GM21360 (cell line): ENCODE measurements around the gene SGPL1.

ENCODE experiments used
- ATAC-seq: cut with Tn5 transposase; IDR thresholded peaks from one replicate; pipeline ENCODE4 v1.9.1; 2021; ENCODE audit warnings: mild to moderate bottlenecking, moderate library complexity; ENCODE audit not compliant: unreplicated experiment

Gene SGPL1

DNA sequence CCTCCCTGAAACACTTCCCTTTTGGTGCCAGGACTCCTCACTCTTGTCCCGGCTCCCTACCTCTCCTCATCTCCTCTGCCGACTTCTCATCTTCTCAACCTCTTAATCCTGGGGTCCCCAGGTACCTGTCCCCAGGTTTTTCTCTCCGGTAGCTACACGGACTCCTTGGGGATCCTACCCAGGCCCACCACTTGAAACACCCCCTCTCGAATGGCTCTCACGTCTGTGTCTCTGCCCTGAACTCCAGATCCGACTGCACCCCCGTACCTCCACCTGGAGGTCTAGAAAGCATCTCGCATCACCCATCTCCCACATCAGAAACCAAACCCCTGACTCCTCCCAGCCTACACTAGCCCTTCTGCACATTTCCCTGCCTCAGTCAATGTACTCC lies 35.4 kb upstream of the SGPL1 start:
- no peak for ATAC-seq

DNA sequence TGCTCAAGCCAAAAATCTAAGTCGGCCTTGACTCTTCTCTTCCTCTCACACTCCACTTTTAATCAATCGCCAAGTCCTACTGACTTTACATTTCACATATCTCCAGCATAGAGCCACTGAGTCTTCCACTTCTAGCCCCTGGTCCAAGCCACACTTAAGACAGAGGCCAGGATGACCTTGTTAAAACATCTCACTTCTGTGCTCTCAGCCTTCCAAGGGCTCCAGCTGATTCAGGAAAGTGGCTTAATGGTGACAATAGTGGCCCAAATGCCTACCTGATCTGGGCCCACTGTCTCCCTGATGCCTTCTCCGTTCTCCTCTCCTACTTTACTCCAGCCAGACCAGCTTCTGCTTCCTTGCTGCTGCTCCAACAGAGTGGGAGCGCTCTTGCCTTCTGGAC lies 35.0 kb upstream of the SGPL1 start:
- no peak for ATAC-seq

DNA sequence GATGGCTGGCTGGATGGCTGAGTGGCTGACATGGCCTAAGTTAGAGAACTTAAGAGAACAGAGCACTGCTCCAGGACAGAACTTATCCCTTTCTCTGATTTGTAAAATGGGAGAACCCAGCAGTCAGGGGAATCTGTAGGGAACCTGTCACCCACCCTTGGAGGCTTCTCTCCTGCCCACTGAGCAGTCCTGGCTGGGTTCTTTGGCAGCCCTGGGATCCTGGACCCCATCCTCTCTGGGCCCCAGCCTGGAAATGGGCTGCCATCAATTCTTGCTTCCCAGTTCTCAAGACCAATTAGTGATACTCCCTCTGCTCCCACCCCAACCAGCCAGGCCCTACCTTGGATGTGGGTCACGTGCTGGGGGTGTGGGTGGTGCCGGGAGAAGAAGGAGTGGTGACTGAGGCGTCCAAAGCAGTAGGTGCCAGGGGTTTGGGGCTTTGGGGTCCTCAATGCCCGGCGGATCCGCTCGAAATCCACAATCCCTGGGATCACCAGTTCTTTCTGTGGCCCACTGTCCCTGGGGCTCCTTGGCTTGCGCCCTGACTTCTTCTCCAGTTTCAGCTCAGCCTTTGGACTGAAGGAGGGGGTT lies 34.2 kb upstream of the SGPL1 start:
- no peak for ATAC-seq

DNA sequence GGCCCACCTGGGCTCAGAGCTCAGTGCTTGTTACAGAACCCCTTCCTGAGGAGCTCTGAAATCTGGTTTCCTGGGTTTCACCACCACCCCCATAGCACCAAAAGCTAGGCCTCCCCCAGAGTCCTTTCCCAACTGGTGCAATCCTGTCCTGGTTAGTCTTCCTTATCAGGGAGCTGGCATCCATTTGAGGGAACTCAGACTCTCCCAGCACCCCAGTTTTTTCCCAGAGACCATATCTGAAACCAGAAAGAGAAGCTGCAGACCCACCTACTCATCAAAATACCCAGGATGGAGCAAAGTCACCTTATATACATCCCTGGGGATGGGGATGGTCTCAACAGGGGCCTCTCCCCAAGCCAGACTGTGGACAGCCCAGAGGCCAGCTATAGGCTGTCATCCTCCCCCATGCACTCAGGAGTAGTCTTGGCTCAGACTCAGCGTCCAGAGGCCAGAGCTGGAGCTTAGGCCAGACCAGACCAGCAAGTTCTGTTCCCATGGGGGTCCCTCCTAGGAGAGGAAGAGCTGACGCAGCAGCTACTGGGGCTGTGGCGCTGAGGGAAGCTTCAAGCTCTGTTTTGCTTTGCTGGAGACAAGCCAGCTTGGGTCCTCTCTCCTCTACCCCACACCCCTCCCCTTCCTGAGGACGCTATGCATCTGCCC lies 33.5 kb upstream of the SGPL1 start:
- ATAC-seq, result no peak

DNA sequence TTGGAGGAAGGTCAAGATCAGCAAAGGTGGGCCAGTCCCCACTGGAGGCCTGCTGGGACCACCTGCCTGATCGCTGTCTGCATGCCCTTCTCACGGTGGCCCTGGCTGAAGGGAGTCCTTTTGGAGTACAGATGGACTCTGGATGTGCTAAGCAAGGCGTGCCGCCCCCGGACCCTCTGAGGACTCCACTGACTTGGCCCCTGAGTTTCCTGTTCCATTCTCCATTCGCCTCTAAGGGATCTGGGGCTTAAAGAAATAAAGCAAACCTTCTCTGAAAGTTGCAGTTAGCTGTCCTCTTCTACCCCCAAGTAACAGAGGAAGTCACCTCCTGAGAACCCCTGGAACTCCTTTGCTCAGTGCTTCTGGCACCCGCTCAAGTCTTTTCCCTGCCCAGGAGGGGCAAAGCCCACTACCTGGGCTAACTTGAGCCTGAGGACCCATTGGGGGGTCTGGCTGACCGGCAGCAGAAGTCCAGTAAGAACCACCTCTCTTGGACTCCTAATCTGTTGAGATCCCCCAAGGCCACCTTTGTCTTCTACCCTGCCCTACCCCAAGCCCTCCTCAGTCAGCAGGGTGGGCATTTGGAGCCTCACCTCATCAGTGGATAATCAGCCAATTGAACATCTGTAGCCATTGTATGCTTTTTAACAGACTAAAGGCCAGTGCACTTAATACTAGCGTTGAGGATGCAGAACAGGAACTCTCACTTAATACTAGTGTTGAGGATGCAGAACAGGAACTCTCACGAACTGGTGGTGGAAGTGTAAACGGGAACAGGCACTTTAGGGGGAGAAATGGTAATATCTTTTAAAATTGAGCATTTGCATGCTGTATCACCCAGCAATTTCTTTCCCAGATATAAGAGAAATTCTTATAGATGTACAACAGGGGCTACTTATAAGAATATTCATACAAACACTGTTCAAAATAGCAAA lies 32.7 kb upstream of the SGPL1 start:
- no peak for ATAC-seq

DNA sequence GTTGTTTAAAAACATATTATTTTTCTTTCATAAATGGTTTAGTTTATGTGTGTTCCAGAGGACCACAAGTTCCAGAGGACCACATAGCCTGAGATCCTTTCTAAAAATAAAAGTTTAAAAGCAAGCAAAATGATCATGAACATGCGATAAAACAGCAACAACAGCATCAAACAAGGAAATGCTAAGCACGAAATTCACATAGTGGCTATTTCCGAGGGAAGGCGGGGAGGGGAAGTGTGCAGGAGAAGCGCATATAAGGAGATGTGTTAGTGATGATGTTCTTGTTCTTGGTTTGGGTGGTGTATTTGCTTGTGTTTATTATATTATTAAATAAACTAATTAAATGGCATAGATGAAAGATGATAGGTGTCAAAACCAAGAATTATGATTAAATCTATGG lies 31.7 kb upstream of the SGPL1 start:
- ATAC-seq, result no peak

DNA sequence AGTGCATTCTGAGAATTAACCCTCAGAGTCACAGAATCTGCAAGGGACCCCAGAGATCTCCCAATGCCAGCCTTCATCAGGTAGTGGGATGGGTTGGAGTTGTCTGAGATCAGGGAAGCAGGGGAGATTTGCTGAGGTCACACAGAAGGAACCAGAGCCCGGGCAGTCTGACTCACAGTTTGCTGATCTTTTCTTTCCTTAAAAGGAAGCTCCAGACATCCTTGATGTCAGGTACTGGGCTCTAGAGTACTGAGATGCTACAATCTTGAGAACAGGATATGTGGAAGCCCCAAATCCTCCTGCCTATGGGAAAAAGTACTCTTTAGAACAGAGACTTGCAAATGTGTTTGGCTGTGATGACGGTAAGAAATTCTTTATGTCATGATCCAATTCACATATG lies 31.3 kb upstream of the SGPL1 start:
- ATAC-seq, result no peak

DNA sequence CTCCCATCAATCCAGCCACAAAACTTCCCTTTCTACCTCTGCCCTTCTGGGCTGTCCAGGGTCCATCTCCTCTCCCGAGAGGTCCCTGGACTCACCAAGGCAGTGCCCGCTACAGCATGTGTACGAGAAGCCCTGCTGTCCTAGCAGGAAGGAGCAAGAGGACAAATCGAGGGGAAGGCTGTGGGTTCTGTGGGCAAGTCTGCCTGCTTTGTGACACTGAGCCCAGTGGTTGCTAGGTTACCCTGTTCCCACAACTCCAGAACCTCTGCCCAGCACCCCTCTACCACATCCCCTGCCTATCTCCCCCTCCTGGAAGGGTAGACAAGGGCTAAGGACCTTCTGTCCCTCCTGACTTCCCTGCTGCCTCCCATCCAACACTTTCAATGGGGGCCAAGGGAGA lies 30.6 kb upstream of the SGPL1 start, which contains the start of gene TBATA:
TSS of gene TBATA (minus strand) at position 188 of the 400 bp plus-strand sequence. CDS start 1,998 bp downstream, outside the sequence.
- no peak for ATAC-seq

DNA sequence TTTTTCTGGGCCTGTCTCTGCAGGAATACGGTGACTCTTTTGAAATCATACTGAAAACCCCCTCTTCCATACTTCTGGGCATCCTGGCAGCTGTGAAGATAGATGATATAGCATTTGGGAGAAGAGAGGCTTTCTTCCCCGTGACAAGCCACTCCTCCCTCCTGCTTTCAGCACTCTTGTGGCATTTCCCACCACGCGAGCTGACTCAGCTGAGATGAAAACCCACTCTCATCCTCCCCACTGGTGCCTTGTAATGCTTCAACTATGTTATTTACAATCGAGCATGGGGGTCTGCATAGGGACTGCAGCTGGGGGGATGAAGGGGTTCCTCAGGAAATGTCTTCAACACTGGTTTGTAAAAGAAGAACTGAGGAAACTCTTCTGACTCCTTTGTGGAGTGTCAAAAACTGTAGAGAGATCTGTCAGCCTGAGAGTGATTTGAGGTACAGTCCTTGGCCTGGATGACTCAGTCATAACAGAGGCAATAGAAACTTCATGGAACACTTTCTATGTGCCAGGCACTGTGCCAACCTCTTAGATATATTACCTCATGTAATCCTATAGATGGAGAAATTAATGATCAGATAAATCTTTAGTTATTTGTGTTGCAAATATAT lies 28.8 kb upstream of the SGPL1 start:
- no peak for ATAC-seq

DNA sequence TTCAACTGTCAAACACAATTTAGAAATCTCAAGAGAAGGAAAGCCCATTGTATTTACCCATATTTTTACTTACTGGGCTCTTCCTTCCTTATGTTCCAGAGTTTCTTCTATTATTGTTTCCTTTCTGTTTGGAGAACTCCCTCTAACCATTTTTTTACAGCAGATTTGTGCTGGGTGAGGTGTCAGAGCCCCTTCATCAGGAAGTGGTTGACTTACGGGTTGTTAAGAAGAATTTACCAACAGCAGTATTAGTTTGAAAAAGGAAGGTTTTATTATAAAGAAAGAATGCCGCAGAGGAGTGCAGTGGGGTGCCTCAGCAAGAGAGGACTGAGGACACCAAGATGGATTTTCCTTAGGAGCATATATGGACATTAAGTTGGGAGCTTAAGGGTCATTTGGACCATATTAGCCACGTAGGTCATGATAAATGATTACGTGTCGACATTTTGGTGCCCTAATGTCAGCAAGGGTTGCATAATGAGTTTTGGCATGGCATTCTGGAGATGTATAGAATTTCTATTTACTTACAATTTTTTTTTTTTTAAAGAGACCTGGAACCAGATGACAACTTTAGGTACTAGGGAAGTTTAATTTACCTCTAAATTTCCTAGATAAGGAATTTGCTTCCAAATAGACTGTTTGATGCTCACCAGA lies 24.2 kb upstream of the SGPL1 start:
- no peak for ATAC-seq

DNA sequence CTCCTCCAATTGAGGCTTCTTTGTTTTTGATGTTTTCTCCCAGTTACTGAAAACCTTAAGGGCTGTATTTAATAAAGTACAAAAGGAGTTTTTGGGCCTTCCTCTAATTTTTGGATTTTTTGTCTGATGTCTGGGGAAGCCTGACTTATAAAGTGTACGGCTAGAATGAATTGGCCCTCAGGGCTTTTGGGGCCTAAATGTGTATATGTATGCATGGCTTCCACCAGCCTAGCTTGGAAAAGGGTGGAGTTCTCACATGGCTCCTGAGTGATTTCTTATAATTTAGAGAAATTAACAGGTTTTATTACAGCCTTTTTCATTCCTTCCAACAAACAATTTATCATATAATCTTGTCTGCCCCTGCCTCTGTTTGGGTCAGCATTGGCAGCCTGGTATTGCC lies 20.1 kb upstream of the SGPL1 start:
- no peak for ATAC-seq

DNA sequence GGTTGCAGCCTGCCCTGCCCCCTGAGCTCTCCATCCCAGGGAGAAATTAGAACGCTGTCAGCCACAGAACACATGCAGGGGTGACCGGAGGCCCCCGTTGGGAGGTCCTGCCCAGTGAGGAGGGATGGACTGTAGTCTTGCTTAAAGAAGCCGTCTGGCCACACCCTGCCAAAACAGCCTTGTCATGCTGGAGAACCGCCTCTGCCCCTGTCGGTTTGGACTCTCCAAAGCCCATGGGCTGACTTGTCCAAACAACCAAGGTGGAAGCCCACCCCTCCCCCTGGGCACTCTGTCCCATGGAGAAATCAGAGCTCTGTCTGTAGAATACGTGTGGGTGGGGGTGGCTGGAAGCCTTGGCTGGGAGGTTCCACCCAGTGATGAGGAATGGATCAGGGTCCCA lies 17.9 kb upstream of the SGPL1 start:
- ATAC-seq, result no peak

DNA sequence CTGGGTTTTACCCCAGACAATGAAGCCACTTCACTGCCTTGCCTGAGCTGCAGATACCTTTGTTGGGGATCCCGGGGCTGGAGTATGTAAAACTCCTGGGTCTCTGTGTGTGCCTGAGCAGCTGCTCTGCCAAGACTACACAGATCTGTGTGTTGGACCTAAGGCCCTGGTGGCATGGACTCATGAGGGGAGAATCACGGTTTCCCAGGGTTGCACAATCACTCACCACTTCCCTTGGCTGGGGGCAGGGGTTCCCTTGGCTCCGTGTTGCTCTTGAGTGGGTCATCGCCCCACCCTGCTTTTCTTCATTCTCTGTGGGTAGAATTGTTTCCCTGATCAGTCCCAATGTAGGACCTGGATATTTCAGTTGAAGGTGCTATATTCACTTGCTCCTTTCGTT lies 16.6 kb upstream of the SGPL1 start:
- ATAC-seq, result no peak

DNA sequence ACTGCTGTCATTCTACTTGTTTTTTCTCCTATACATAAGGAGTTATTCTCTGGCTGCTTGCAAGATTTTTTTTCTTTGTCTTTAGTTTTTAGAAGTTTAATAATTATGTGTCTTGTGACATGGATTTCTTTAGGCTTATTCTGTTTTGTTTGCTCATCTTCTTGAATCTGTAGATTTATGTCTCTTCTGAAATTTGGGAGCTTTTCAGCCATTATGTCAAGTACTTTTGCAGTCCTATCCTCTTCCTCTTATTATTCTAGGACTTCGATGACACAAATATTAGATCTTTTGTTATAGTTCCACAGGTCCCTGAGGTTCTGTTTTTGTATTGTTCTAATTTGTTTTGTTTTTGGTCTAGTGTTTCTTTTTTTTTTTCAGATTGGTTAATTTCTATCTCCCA lies 13.9 kb upstream of the SGPL1 start:
- ATAC-seq, result no peak

DNA sequence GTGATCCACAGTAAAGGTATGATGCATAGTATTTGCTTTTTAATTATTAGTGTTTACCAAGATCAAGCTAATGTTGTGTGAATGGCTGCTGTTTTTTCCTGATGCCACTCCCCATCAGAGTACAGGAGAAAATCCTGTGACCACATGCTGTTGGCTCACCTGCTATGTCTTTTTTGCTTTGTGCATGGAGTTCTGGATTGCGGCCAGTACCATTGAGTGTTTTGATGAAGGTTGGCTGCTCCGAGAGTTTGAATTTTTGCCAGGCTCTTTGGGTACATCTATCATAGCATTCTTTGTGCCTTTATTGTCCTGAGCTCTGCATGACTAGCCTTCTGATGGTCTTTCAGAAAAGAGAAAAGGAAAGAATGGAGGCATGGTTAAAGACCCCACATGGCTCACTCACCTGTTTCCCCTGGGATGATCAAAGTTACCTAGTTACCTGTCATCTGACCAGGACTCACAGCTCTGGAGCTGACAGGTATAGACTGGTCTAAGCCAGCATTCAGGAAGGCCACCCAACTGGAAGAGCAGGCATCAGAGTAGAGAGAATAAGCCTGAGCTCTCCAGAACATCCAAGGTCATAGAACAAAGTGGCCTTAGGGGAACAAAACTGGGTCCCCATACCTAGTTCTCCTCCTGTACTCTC lies 11.8 kb upstream of the SGPL1 start:
- no peak for ATAC-seq

DNA sequence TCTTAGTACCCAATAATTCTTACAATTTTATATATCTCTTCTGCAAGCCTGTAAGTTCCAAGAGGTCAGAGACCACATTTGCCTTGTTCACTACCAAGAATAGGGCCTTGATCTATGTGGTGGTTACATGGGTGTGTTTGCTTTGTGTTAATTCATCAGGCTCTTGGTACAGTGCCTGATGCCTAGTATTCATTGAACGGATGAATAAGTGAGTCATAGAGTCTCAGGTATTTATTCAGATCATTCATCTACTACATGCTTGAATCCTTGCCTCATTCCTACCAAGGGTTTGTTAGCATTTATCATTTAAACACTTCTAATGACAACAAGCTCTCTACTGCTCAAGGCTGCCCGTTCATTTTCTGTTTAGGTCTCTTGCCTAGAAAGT lies 11.3 kb upstream of the SGPL1 start:
- no peak for ATAC-seq

DNA sequence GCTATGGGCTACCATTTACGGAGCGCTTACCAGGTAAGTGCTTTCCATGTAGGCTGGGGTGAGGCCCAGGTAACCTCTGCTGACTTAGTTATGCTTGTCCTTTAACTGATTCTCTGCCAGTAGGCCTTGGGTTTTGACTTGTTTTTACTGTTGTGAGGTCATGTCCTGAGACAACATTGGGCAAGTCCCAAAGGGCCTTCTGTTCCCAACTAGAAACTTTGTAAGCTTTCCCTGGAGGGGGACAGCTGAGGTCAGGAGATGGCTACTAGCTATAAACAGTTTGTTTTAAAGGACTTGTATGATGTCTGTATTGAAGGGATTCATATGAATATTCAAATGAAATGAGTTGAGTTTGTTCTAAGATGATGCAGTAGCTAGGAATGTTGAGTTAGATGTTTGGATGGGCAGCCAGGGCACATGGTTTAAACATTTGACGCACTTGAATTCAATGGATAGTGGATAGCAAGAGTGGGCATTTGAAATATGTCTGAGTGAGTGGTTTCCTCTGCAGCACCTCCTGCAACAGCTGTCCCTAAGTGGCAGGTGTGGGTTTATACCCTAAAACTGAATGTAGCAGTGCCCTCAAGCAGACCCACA lies 10.0 kb upstream of the SGPL1 start:
- no peak for ATAC-seq

DNA sequence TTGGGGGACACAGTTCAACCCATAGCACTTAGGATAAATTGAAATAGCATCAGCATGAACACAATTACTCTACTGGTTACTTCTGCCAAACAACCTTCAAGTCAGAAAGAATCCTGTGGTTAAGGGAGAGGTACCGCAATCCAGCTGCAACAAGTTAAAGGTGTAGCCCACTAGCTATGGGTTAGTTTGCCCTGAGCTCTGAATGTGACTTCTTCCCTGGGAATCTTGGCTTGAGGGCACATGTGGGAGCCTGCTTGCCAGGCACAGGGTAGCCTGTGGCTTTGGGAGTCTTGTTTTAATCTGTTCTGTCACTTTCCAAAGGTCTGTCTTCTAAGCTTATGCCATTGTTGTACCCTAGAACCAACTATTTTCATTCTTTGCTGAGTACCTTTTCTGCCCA lies 8.9 kb upstream of the SGPL1 start:
- ATAC-seq, result no peak

DNA sequence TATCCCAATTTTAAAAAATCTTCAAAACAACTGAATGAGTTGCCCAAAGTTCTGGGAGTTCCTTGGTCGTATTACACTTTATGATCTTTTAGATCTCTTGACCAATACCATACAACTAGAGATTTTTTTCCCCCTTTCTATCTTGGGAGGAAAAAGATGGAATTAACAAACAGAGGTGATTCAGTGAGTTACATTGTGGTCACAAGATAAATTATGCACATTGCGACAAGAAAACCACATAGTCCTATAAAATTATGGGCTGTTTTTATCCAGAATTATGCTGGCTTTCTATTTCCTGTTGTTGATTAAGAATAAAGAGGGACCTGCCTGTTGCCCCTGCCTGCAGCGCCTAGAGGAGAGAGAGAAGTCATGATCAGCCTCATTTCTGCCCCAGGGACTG lies 8.2 kb upstream of the SGPL1 start:
- no peak for ATAC-seq

DNA sequence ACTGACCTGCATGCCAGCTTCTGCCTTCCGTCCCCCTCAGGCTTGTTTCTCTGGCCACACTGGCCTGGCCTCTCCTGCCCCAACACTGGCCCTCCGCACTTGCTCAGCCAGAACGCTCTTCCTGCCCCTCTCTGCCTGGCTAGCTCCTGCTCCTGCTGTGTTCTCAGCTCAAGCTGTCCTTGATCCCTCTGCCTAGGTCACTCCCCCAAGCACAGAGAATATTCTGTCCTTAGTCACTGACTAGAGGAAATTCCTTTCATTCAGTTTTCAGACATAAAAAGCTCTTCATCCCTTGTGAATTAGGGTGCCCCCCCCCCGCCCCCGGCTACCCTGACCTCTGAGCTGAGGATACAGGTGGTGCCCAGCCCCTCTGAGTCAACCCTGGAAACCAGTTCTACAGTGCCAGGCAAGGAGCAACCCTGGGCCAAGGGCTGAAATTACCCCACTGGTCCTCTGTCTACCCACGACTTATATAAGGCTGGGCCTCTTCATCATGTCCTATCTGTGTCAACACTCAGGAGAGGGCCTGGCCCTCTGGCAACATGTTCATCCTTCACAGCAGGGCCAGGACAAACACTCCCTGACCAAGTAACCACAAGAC lies 6.6 kb upstream of the SGPL1 start:
- ATAC-seq, result no peak
